ENCODE data around the gene FOXP2.
"Not testable (repeated sequence)": the region's sequence is repeated elsewhere in the genome, so short reads cannot be mapped to it uniquely, and the experiment has no call there.

The FOXP2 gene

DNA sequence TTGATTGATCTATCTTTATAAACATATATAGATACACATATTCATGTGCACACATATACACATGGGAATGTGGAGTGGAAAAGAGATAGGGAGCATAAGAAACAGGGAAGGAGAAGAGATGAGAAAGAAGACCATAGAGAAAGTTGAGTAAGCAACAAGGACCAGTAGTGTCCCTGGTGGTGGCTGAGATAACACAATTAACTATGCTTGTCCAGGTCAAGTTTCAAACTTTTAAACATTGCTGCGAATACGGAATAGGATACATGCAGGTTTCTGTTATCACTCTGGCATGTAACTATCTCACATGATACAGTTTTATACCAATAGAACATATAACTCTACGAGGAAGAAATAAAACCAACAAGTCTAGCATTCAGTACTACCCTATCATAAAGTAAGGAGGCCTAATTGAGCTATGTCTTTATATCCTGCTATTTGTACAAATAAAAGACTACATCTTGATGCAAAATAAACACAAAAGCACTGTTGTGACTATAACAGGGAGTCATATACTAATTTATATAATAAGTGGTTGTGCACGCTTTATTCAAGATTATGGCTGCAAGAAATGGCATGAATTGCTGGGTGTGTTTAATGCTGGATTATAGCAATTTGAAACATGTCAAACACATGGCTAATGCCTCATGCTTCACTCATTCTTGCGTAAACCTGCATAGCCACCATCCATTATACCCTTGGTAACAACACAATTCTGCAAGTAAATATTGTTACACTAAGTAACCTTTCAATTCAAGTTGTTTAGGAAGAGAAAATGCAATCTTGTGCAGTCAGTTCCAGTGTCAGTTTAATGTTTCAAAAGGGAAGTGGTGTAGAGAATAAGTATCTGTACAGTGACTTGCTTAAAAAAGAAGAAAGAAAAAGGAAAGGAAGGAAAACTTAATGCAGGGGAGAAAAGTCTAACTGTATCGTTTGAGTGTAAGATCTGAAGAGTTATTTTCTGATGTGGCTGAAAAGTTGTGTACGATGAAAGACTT is 8.2 kb downstream of the FOXP2 start:
- DNase-seq (ENCODE audit: low read depth in 2 of 2): no peak

GRCh38 chr7:114426382-114426781 is 11.8 kb downstream of the FOXP2 start:
- no peak for DNase-seq (ENCODE audit: low read depth in 2 of 2)

DNA sequence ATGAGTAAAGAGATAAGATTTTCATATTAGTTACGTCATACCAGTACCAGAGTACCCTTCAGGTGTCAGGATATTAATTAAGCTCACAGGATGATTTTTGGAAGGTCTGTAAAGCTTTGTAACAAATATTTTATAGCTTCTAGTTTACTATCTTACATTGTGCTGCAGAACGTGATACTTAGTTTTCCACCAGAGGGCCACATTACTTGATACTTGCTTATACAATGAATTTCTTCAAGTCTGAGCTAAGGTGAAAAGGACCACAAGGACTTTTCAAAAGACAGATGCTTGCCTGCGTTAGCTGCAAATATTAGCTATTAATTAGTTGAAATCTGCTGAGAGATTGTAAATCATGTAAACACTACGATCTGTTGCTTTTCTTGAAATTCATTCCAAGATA is 12.2 kb downstream of the FOXP2 start:
- no peak for DNase-seq (ENCODE audit: low read depth in 2 of 2)

- no peak for DNase-seq (ENCODE audit: low read depth in 2 of 2)
Measured at GRCh38 chr7:114428211-114428610, 13.6 kb downstream of the FOXP2 start.

- no peak for DNase-seq (ENCODE audit: low read depth in 2 of 2)
Measured at GRCh38 chr7:114431189-114431588, 16.6 kb downstream of the FOXP2 start.

DNA sequence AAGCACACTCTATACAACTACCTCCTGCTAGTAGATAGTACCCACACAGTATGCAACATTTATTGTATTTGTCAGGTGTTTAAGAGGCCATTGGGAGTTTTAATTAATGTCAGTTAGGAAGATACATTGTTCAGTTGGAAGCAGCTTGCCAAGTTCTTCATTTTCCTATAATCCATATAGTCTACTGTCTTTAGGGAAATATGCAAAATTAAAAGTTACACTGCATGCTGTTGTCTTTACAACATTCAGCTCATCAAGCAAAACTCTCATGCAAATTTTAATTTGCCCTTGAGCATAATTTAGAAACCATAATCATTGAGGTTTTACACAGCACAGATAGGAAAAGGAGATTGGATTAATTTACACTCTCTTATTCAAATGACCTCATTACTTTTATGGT is 17.4 kb downstream of the FOXP2 start:
- no peak for DNase-seq (ENCODE audit: low read depth in 2 of 2)

- DNase-seq (ENCODE audit: low read depth in 2 of 2): no peak
Measured at GRCh38 chr7:114432703-114433102, 18.1 kb downstream of the FOXP2 start.

GRCh38 chr7:114439581-114439980 is 25.0 kb downstream of the FOXP2 start:
- no peak for DNase-seq (ENCODE audit: low read depth in 2 of 2)

DNA sequence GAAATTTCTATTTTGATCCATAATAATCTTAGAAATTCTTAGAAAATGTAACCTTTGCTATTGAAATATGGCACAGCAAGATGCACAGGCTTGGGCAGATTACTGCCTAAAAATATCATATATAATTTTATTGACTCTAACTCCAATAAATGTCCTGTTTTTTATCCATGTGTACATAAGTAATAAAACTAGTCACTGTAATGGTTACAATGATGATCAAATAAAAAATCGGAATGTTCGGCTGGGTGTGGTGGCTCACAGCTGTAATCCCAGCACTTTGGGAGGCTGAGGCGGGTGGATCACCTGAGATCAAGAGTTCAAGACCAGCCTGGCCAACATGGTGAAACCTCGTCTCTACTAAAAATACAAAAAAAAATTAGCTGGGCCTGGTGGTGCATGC is 26.3 kb downstream of the FOXP2 start:
- DNase-seq (ENCODE audit: low read depth in 2 of 2): not testable (repeated sequence)

- DNase-seq (ENCODE audit: low read depth in 2 of 2): no peak
Measured at GRCh38 chr7:114444196-114444595, 29.6 kb downstream of the FOXP2 start.

DNA sequence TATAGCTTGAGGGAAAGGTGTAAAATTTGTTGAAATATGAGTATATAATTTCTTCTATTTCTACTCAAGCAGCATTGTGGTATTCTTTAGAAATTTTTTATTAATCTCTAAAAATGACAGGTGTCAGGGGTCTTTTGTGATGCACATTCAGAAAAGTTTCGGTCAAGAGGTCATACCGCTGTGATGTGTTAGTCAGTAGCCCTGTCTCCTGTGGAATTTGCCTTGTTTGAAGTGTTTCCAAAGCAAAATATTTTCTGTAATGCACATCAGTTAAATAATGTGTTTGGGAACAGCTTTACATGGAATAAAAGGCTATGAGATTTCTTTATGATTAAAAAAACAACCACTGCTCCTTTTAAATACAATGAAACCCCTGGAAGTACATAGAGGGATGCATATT is 35.8 kb downstream of the FOXP2 start:
- no peak for DNase-seq (ENCODE audit: low read depth in 2 of 2)

GRCh38 chr7:114459574-114459973 is 45.0 kb downstream of the FOXP2 start:
- no peak for DNase-seq (ENCODE audit: low read depth in 2 of 2)

GRCh38 chr7:114460021-114460420 is 45.4 kb downstream of the FOXP2 start:
- no peak for DNase-seq (ENCODE audit: low read depth in 2 of 2)

- DNase-seq (ENCODE audit: low read depth in 2 of 2): no peak
Measured at GRCh38 chr7:114466917-114467316, 52.3 kb downstream of the FOXP2 start.

DNA sequence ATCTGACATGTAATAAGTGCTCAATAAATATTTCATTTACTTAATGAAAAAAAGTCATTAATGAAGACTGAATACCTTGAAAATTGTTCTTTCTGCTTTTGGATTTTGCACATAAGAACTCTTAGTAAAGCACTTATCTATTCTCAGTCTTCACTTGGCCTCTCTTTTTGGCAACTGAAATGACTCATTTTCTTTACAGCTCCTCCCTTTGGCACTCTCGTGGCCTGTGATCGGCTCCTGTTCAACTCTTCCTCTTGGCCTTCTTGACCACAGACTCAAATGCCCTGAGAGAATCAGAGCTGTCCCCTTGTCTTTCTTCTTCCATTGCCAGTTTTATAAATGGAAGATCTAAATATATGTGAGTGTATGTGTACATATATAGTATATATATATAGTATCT is 54.2 kb downstream of the FOXP2 start:
- no peak for DNase-seq (ENCODE audit: low read depth in 2 of 2)

- no peak for DNase-seq (ENCODE audit: low read depth in 2 of 2)
Measured at GRCh38 chr7:114472896-114473512, 58.4 kb downstream of the FOXP2 start.

DNA sequence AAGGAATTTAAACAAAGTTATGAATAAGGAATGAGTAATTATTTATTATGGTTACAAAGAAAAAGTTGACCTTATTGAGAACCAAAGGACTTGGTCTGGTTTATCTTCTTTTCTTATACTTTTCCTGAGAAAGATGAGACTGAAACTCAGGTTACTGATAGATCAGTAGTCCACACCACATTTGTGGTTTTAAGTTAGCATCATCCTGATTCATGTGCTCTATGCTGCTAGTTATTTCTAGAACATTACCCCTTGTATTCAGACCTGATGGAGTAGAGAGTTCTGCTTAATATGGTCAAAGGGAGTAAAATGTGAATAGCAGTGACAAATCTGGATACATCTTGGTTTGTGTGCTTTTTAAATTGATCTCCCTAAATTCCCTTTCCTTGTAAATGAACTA is 63.8 kb downstream of the FOXP2 start:
- DNase-seq (ENCODE audit: low read depth in 2 of 2): no peak

DNA sequence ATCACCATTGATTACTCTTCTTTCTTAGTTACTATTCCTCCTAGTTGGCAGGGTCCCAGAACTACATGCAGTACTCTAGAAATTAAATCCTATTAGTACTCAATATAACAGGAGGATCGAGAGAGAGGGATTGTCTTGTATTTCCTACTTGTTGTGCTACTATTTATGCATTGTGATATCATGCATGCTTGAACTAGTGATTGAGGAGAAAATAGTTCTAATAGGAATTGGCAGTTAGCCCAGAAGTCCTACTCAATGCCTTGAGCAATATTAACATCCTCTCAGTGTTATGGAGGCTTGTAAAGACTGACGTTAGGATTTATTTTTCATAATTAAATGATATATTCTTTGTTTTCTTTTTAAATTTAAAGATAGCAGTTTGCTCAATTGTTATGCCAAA is 67.4 kb downstream of the FOXP2 start:
- no peak for DNase-seq (ENCODE audit: low read depth in 2 of 2)

DNA sequence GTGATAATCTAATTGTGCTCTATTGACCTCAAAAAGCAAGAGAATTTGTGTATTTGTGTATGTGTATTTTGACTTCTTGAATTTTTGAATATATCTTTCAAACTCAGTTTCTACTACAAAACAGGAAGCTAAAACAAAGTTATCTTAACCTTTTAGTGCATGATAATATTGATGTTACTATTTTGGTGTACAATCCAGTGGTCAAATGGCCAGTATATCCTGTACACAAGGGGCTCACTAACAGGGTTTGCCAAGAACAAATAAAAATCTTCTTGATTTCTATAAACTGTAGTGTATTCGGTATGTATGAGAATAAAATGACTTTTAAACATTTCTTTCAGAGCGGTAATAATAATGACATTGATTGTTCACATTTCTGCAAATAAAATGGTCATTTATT is 69.6 kb downstream of the FOXP2 start:
- DNase-seq (ENCODE audit: low read depth in 2 of 2): no peak

DNA sequence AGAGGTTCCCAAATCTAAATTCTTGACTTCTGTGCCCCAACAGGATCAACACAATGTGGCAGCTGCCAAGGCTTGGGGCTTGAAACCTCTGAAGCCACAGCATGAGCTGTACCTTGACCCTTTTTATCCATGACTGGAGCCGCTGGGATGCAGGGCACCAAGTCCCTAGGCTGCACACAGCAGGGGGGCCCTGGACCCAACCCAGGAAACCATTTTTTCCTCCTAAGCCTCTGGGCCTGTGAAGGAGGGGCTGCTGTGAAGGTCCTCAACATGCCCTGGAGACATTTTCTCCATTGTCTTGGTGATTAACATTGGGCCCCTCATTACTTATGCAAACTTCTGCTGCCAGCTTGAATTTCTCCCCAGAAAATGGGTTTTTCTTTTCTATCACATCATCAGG is 72.6 kb downstream of the FOXP2 start:
- no peak for DNase-seq (ENCODE audit: low read depth in 2 of 2)

DNA sequence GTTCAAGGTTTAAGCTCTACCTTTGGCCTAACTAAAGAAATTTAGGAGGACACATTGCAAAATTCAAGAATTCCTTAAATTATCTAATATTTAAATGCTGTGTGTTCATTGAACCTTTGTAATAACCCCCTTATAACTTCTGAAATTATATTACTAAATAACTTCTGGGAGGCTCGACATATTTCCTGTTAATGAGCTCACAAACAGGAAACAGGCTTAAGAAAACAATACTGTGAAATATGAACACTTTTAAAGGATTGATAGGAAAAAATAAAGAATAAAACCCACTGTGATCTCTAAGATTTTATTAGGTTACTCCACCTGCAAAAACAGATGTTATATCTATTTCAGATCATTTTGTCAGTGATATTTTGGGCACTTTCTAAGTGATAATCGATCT is 74.1 kb downstream of the FOXP2 start:
- DNase-seq (ENCODE audit: low read depth in 2 of 2): no peak

- DNase-seq (ENCODE audit: low read depth in 2 of 2): not testable (repeated sequence)
Measured at GRCh38 chr7:114497491-114497890, 82.9 kb downstream of the FOXP2 start.
